ENCODE results near the gene MRPS14.

- TF ChIP-seq CTCF (IDR thresholded peaks at IDR 0.05 in 4 of 5, conservative IDR thresholded peaks at IDR 0.05 in 1 of 5) (no peak), POLR2A (IDR thresholded peaks at IDR 0.05) (no peak)
Observed at GRCh38 chr1:174984952-174985351, 38.3 kb downstream of the MRPS14 start.

Measured in gastrocnemius medialis (tissue), 4 donors.